ENCODE measurements around the gene PPIB. TPM values are rescaled to one million over a fixed set of nuclear protein-coding genes. Genes with fewer than 3 reads are reported as not detected.

PPIB gene
- total and polyA plus RNA-seq, 12 donors = 60.3 to 600 (median 88.1) TPM

DNA sequence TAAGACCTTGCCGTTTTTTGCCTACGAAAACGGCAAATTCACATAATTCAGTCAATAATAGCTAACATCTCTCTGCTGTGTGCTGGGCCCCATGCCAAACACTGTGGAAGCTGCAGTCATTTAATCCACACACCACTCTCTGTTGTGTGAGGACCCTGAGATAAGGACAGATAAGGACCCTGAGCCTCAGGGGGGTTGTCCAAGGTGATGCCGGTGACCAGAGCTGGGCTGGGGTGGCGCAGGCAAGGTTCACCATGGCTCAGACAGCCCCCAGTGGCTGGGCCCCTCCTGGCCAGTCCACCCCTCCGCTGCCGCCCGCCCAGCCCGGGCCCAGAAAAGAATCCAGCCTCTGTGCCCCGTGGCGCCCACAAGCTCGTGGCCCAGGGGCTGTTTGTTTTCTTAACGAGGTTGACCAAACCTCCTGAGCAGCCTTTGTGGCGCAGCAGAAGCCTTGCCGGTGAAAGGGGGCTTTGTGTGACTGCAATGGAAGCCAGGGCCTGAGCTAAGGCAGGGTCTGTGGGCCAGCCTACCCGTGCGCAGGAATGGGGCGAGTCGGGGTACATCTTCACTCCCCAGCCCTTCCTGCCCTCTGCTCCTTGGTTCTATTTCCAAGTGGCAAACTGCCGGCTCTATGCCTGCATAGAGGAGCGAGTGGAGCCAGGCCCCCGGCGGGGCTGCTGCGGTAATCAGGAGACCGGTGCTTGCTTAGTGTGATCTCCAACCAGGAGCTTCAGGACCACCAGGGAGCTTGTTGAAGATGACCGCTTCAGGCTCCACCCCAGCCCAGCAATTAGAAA is 15.7 kb downstream of the PPIB start:
- TF ChIP-seq, protein P1, sequence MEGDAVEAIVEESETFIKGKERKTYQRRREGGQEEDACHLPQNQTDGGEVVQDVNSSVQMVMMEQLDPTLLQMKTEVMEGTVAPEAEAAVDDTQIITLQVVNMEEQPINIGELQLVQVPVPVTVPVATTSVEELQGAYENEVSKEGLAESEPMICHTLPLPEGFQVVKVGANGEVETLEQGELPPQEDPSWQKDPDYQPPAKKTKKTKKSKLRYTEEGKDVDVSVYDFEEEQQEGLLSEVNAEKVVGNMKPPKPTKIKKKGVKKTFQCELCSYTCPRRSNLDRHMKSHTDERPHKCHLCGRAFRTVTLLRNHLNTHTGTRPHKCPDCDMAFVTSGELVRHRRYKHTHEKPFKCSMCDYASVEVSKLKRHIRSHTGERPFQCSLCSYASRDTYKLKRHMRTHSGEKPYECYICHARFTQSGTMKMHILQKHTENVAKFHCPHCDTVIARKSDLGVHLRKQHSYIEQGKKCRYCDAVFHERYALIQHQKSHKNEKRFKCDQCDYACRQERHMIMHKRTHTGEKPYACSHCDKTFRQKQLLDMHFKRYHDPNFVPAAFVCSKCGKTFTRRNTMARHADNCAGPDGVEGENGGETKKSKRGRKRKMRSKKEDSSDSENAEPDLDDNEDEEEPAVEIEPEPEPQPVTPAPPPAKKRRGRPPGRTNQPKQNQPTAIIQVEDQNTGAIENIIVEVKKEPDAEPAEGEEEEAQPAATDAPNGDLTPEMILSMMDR (IDR thresholded peaks at IDR 0.05) = no peak
- peaks cover 12 to 38% (median 19%) of the 10 kb centered on the region in 9 donors for H3K4me1 ChIP-seq
- H3K27me3 ChIP-seq = peaks cover 0 to 20% (median 0%) of the 10 kb centered on the region in 7 donors
- no peaks in the 10 kb centered on the region for H3K9me3 ChIP-seq
- peaks cover 0 to 45% (median 21%) of the 10 kb centered on the region in 9 donors for H3K36me3 ChIP-seq
- intact Hi-C loops (cut with DNase I) = no loop called here
- WGBS, 2 donors = 65 to 74% methylated on average over 26 of the region's 26 CpGs
- peak in 4 of 8 donors; percentile 3 to 24 (median 16) for ATAC-seq
- H3K4me3 ChIP-seq = no peak overlapping the region
- no peak for DNase-seq
- H3K27ac ChIP-seq = peak overlapping the region in 4 of 10 donors; percentile 57 to 65 (median 62)

DNA sequence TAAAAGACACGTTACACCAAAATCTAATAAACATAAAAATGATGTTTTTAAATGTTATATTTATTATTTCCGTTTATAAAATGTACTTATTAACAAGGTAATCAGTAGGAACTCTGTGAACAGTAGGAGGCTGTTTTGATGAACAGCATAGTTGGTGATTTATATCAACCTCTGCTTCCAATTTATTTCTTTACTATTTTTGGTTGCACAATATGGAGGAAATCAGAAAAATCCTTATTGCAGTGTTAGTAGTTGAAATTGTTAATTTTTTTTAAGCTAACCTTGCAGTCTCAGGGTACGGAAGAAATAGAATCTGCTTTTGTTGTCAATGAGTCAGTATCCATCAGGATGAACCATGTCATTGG is 16.3 kb downstream of the PPIB start:
- intact Hi-C loops (cut with DNase I) = no loop called here
- Histone ChIP-seq H3K9me3 (no peaks in the 10 kb centered on the region), H3K27me3 (peaks cover 0 to 14% (median 0%) of the 10 kb centered on the region in 7 donors), H3K4me1 (peaks cover 6 to 32% (median 14%) of the 10 kb centered on the region in 9 donors), H3K4me3 (no peak overlapping the region), H3K27ac (peak overlapping the region in 8 of 10 donors; percentile 26 to 70 (median 65)), H3K36me3 (peaks cover 0 to 51% (median 21%) of the 10 kb centered on the region in 9 donors)
- 76 to 84% methylated on average over 3 of the region's 3 CpGs for WGBS, 2 donors
- ATAC-seq (no peak), DNase-seq (no peak)
- TF ChIP-seq, protein P1 (IDR thresholded peaks at IDR 0.05) = no peak

DNA sequence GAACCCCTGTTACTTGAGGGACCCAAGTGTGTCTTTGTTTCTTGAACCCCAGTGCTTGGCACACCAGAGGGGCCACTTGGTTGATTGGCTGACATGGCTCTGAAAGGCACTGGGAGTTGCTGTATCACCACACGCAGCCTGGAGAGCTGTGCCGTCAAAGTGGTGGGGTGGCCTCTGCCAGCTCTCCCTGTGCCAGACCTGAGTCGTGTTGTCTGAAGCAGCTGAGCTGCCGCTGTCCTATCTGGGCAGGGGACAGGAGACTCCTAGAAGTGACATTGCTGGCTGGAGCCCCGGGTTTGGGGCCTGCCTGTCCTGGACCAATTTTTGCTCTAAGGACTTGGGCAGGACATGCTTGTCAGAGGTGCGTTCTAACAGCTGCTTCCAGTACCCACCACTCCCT is 16.8 kb downstream of the PPIB start:
- 31 to 50% methylated on average over 6 of the region's 6 CpGs for WGBS, 2 donors
- peak overlapping the region in 9 of 10 donors; percentile 26 to 70 (median 65) for H3K27ac ChIP-seq
- intact Hi-C loops (cut with DNase I) = no loop called here
- ATAC-seq = peak; percentile 76 to 94 (median 88)
- H3K4me3 ChIP-seq = no peak overlapping the region
- H3K9me3 ChIP-seq = no peaks in the 10 kb centered on the region
- H3K4me1 ChIP-seq = peaks cover 3 to 28% (median 13%) of the 10 kb centered on the region in 9 donors
- TF ChIP-seq, protein P1 (IDR thresholded peaks at IDR 0.05) = no peak
- H3K27me3 ChIP-seq = peaks cover 0 to 9% (median 0%) of the 10 kb centered on the region in 7 donors
- H3K36me3 ChIP-seq = peaks cover 0 to 56% (median 21%) of the 10 kb centered on the region in 9 donors
- peak; percentile 58 to 72 for DNase-seq

DNA sequence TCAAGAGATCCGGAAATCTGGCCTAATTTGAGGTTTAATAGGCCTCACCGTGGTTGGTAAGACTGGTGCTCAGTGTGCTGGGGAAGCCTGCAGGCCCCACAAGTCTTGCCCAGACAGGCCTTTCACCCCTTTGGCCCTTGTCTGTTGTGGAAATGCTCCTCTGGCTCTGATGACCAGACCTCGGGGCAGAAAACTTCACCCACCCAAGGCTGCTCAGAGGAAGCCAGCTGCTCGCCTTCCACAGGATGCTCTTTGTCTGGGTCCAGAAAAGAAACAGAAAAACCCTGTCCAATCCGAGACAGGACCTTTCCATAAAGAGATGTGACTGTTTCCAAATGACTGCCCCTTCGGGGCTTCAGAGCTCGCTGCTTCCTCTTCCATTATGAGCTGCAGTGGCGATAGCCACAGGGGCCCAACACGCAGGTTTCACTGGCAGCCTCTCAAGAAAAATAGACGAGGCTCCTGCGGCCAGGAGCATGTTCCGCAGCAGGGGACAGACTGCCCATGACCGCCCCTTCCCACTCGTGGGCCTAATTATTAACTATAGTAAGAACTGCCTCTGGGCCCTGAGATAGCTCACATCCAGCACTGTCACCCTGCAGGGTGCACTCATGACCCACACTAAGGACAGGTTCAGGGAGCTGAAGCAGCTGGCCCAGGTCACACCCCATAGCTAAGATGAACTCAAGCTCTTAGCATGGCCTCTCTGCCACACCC is 18.1 kb downstream of the PPIB start:
- 72 to 73% methylated on average over 14 of the region's 14 CpGs for WGBS, 2 donors
- peaks cover 0 to 67% (median 21%) of the 10 kb centered on the region in 9 donors for H3K36me3 ChIP-seq
- no peak for DNase-seq

More for the DNA sequence above, 18.1 kb downstream of the PPIB start:
- intact Hi-C loops (cut with DNase I) = no loop called here
- peaks cover 2 to 21% (median 11%) of the 10 kb centered on the region in 9 donors for H3K4me1 ChIP-seq
- no peak overlapping the region for H3K4me3 ChIP-seq
- peak in 1 of 8 donors; percentile 2 for ATAC-seq
- H3K9me3 ChIP-seq = no peaks in the 10 kb centered on the region
- H3K27me3 ChIP-seq = no peaks in the 10 kb centered on the region
- peak overlapping the region in 1 of 10 donors; percentile 6 for H3K27ac ChIP-seq
- TF ChIP-seq, protein P1 (IDR thresholded peaks at IDR 0.05) = no peak
